OCI-LY3 (cell line): Measurements from ENCODE around the gene TRIM33.
"Not testable (repeated sequence)": the region's sequence is repeated elsewhere in the genome, so short reads cannot be mapped to it uniquely, and the experiment has no call there.

ENCODE experiments used
- H2AFZ ChIP-seq: fragments of 200-600, 300-600 bp; shearing (Covaris generic); 2 replicates; pipeline ENCODE4 v1.6.0; 2014; ENCODE audit warnings: antibody characterized with exemption, low read depth, low read length
- H3K27ac ChIP-seq: fragments of 200-600, 300-600 bp; sonication (generic); 2 replicates; pipeline ENCODE4 v1.5.1; 2014; ENCODE audit warnings: mild to moderate bottlenecking, low read length, moderate library complexity, mixed read lengths
- H3K27me3 ChIP-seq: fragments of 200-600, 300-600 bp; sonication (generic); 2 replicates; pipeline ENCODE4 v1.6.1; 2014; ENCODE audit warnings: low read depth, low read length, mixed read lengths
- H3K36me3 ChIP-seq: fragments of 200-600, 300-600 bp; sonication (generic); replicated peaks from 2 replicates; pipeline ENCODE3; 2014; ENCODE audit warnings: low read depth, low read length, mixed read lengths
- H3K4me1 ChIP-seq: fragments of 300-600, 200-600 bp; sonication (generic); 2 replicates; pipeline ENCODE4 v1.6.1; 2014; ENCODE audit warnings: low read length, mixed read lengths
- H3K4me2 ChIP-seq: fragments of 200-600, 300-600 bp; sonication (generic); 2 replicates; pipeline ENCODE4 v1.6.1; 2014; ENCODE audit warnings: low read length, mixed read lengths
- H3K4me3 ChIP-seq: fragments of 300-600, 200-600 bp; sonication (generic); 2 replicates; pipeline ENCODE4 v1.5.1; 2014; ENCODE audit warnings: antibody characterized with exemption, mild to moderate bottlenecking, low read length, moderate library complexity
- H3K79me2 ChIP-seq: fragments of 300-600, 200-600 bp; shearing (Covaris generic); 2 replicates; pipeline ENCODE4 v1.6.1; 2014; ENCODE audit warnings: mild to moderate bottlenecking, low read length, mixed read lengths
- H3K9ac ChIP-seq: fragments of 300-600, 200-600 bp; shearing (Covaris generic); 2 replicates; pipeline ENCODE4 v1.6.0; 2014; ENCODE audit warnings: mild to moderate bottlenecking, low read length, moderate library complexity
- H3K9me3 ChIP-seq: fragments of 200-600, 300-600 bp; shearing (Covaris generic); 2 replicates; pipeline ENCODE4 v1.6.1; 2014; ENCODE audit warnings: low read length, mixed read lengths; ENCODE audit not compliant: insufficient read depth
- H4K20me1 ChIP-seq: fragments of 200-600, 300-600 bp; sonication (generic); 2 replicates; pipeline ENCODE4 v1.6.1; 2016; ENCODE audit warnings: low read length, mixed read lengths; ENCODE audit not compliant: insufficient read depth
- CTCF ChIP-seq: fragments of 200-600, 300-600 bp; sonication (generic); IDR thresholded peaks from 2 replicates; pipeline ENCODE4 v1.5.1; 2014; ENCODE audit warnings: antibody characterized with exemption, low read length, low read depth
- EZH2phosphoT487 ChIP-seq: fragments of 200-600 bp; shearing (Covaris generic); IDR thresholded peaks from 2 replicates; pipeline ENCODE4 v1.6.1; 2018; ENCODE audit warnings: antibody characterized with exemption, mixed run types, low read depth

Gene TRIM33

DNA sequence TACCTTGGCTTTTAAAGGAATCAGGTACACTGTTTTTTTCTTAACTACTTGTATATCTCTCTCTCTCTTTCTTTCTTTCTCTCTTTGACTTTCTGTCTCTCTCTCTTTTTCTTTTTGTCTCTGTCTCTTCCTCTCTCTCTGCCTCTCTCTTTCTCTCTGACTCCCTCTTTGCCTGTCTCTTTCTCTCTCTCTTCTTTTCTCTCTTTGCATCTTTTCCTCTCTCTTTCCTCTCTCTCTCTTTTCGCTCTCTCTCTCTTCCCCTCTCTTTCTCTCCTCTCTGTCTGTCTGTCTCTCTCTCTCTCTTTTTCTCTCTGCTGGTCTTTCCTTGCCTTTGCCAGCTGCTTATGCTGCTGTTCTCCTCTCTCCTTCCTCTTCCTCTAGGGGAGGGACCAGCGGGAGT is 143.2 kb downstream of the TRIM33 start:
- Histone ChIP-seq H3K36me3 (no peaks in the 10 kb centered on the region), H3K27ac (no peak overlapping the region), H3K27me3 (no peaks in the 10 kb centered on the region), H3K9ac (no peak overlapping the region), H3K9me3 (no peaks in the 10 kb centered on the region), H3K4me1 (no peaks in the 10 kb centered on the region), H3K79me2 (no peaks in the 10 kb centered on the region), H3K4me3 (no peak overlapping the region), H3K4me2 (no peak overlapping the region), H2AFZ (no peak overlapping the region), H4K20me1 (no peaks in the 10 kb centered on the region)
- TF ChIP-seq CTCF, result no peak
- no peak for TF ChIP-seq EZH2phosphoT487

GRCh38 chr1:114363230-114363629 is 147.8 kb downstream of the TRIM33 start:
- not testable (repeated sequence) for H3K9me3 ChIP-seq, H3K79me2 ChIP-seq, H4K20me1 ChIP-seq

DNA sequence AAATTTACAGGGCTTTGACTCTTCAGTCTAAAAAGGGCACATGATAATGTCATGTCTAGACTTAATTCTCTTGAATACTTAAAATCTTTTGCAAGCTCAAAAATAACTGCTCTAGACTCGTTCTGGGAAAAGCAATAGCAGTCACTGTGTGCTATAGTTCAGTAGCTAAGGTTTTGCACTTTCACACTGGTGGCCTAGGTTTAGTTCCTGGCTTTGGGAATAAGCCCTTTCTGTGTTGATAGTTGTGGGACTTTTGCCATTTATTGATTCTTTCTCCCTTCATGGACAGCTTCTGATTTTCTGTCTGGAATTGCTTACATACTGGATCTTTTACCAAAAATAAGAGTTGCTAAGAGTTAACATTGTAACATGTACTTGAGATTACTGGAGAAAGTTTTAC is 151.2 kb downstream of the TRIM33 start:
- H3K4me3 ChIP-seq, result no peak overlapping the region
- H3K27me3 ChIP-seq, result no peaks in the 10 kb centered on the region
- H3K36me3 ChIP-seq, result no peaks in the 10 kb centered on the region
- no peak overlapping the region for H3K9ac ChIP-seq
- TF ChIP-seq EZH2phosphoT487 (no peak), CTCF (no peak)
- peaks cover 9% of the 10 kb centered on the region for H3K4me1 ChIP-seq
- H3K4me2 ChIP-seq, result no peak overlapping the region
- H3K9me3 ChIP-seq, result no peaks in the 10 kb centered on the region
- no peaks in the 10 kb centered on the region for H3K79me2 ChIP-seq
- no peaks in the 10 kb centered on the region for H4K20me1 ChIP-seq
- H3K27ac ChIP-seq, result no peak overlapping the region
- H2AFZ ChIP-seq, result no peak overlapping the region

More at GRCh38 chr1:114363230-114363629, 147.8 kb downstream of the TRIM33 start:
- H3K4me2 ChIP-seq, H2AFZ ChIP-seq, H3K9ac ChIP-seq, H3K36me3 ChIP-seq, H3K4me1 ChIP-seq, H3K4me3 ChIP-seq, H3K27me3 ChIP-seq, H3K27ac ChIP-seq: not testable (repeated sequence)

DNA sequence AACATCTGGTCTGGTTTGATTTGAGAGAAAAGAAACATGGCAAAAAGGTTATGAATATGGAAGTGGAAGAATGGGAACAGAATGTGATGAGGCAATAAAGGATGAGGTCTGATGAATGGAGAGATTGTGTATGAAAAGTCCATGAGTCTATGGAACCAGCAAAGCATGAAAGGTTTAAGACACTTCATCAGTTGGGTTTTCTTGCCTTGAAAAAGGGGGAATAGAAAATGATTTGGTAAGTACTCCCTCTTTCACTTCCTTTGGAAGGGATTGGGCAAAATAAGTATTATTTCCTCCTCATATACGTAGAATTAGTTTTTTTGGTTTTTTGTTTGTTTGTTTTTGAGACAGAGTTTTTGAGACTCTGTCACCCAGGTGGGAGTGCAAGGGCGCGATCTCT is 155.8 kb downstream of the TRIM33 start:
- Histone ChIP-seq H2AFZ (no peak overlapping the region), H3K79me2 (no peaks in the 10 kb centered on the region), H3K9ac (no peak overlapping the region), H3K27ac (no peak overlapping the region), H3K4me1 (peaks cover 9% of the 10 kb centered on the region), H3K27me3 (no peaks in the 10 kb centered on the region), H3K4me2 (no peak overlapping the region; the same call in 1 of the 2 replicates), H3K9me3 (no peaks in the 10 kb centered on the region), H4K20me1 (no peaks in the 10 kb centered on the region), H3K4me3 (no peak overlapping the region), H3K36me3 (no peaks in the 10 kb centered on the region)
- TF ChIP-seq CTCF (no peak), EZH2phosphoT487 (no peak)

- no peaks in the 10 kb centered on the region for H3K79me2 ChIP-seq
- H3K4me2 ChIP-seq, result no peak overlapping the region
- no peaks in the 10 kb centered on the region for H3K36me3 ChIP-seq
- TF ChIP-seq CTCF (no peak), EZH2phosphoT487 (no peak)
- H3K4me3 ChIP-seq, result no peak overlapping the region
- H3K9me3 ChIP-seq, result no peaks in the 10 kb centered on the region
- H3K9ac ChIP-seq, result no peak overlapping the region
- H3K27me3 ChIP-seq, result no peaks in the 10 kb centered on the region
- no peak overlapping the region for H2AFZ ChIP-seq
- H3K4me1 ChIP-seq, result peaks cover 9% of the 10 kb centered on the region
- H4K20me1 ChIP-seq, result no peaks in the 10 kb centered on the region
- no peak overlapping the region for H3K27ac ChIP-seq
Observed at GRCh38 chr1:114353262-114353661, 157.7 kb downstream of the TRIM33 start.
